GM12872 (cell line): ENCODE data around the gene PPAN.

Source experiments
- TF ChIP-seq, protein P1 (sequence below): IDR thresholded peaks from 3 replicates; pipeline ENCODE4 v1.5.1; 2011; ENCODE audit warnings: low read depth, mild to moderate bottlenecking, low read length, moderate library complexity; ENCODE audit not compliant: insufficient read depth

The PPAN gene

DNA sequence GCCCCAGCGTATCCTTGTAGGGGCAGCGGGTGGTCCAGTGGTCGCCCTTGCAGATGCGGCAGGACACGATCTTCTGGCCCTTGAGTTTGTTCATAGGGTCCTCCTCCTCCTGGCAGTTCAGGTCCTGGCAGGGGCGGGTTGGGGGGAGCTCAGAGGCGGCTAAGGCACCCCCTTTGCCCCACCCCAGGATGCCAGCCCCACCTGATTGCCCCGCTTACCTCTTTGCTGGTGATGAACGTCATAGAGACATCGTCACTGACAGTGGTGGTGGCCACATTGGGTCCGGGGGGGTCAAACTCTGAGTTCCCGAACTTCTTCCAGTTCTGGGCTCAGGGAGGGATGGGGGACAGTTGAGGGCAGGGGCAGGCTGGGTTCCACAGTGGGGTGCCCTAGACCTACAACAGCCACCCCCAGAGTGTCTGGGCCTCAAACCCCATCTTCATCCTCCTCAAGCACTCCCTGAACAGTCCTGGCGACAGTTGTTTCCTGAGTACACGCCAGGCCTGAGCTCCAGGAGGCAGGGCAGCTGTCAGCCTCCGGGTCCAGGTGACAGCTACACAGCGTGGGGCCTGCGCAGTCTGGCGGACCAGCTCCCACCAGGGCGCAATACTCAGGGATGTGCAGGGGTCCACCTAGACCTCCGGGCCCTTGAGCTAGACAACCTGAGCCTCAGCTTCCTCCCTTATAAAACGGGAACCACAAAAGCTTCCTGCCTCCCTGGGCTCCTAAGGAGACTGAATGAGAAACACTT lies 10.9 kb downstream of the PPAN start:
- TF ChIP-seq, protein P1, sequence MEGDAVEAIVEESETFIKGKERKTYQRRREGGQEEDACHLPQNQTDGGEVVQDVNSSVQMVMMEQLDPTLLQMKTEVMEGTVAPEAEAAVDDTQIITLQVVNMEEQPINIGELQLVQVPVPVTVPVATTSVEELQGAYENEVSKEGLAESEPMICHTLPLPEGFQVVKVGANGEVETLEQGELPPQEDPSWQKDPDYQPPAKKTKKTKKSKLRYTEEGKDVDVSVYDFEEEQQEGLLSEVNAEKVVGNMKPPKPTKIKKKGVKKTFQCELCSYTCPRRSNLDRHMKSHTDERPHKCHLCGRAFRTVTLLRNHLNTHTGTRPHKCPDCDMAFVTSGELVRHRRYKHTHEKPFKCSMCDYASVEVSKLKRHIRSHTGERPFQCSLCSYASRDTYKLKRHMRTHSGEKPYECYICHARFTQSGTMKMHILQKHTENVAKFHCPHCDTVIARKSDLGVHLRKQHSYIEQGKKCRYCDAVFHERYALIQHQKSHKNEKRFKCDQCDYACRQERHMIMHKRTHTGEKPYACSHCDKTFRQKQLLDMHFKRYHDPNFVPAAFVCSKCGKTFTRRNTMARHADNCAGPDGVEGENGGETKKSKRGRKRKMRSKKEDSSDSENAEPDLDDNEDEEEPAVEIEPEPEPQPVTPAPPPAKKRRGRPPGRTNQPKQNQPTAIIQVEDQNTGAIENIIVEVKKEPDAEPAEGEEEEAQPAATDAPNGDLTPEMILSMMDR: no peak

GRCh38 chr19:10118960-10119359 lies 12.8 kb downstream of the PPAN start:
- TF ChIP-seq, protein P1: no peak

DNA sequence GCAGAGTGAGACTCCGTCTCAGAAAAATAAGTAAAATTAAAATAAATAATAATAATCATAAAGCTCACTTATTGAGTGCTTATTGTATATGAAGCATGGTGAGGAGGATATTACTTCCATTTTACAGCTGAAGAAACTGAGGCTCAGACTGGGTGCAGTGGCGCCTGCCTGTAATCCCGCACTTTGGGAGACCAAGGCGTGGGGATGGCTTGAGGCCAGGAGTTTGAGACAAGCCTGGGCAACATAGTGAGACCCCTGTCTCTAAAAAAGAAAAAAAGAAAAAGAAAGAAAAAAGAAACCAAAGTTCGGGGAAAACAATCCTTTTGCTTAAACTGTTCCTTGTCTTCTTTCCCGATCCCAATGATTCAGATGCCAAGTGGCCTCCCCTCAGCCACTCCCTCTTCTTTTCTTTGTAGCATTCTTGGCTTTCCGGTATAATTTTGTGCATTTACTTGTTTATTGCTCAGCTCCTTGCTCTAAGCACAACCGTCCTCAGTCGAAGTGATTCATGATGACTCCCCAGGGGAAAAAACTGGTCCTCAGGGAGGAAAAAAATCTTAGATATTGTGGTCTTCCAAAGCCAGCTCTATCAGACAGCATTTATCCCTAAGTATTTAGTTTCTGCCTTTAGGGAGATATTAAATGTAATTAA lies 14.5 kb downstream of the PPAN start:
- TF ChIP-seq, protein P1: no peak

DNA sequence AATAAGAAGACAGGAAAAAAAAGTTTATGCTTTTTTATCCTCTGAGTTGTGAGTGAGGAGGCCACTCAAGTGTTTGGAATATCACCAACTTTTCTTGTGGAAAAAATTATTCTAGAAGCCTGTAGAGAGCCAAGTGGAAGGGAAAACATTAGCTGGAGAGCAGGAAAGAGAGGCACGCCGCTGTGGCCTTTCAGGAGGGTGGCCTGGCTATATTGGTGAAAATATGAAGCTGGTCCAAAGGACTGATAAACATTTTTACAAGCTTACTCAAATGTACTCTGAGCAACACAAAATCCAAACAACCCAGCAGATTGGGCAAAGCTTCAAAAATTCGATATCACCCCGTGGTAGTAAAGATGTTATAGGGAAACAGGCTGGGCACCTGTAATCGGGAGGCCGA lies 15.9 kb downstream of the PPAN start:
- TF ChIP-seq, protein P1: no peak

- TF ChIP-seq, protein P1: no peak
Observed at GRCh38 chr19:10124429-10124828, 18.3 kb downstream of the PPAN start.

DNA sequence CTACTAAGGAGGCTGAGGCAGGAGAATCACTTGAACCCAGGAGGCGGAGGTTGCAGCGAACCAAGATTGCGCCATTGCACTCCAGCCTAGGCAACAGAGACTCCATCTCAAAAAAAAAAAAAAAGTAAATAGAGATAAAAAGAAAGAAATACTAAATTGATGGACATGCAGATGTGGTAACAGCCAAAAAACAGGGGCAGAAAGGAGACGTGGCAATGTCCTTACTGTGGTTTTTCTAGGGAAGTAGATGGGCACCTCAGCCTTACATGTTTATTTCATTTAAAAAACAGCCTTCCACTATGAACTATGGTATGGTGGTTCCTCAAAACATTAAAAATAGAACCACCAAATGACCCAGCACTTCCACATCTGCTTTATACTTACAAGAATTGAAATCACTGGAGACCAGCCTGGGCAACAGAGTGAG lies 20.1 kb downstream of the PPAN start:
- TF ChIP-seq, protein P1: no peak

DNA sequence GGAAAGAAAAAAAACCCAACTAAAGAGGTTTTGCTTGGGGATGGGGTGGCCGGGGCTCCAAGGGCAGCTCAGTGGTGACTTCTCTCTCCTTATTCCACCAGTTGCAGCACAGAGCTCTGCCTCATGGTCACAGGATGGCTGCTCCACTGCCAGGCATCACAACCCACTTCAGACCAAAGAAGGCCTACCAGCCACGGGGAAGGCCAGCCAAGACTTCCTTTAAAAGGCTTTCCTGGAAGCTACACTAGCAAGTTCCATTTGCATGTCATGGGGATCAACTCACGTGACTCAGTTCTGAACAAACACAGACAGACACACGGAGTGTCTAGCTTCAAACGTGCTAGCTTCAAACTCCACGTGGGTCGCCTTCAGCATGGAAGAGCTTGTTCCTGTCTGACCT lies 26.7 kb downstream of the PPAN start:
- TF ChIP-seq, protein P1: no peak
